Measurements from ENCODE around the gene ACR.
"Not testable (repeated sequence)": the region's sequence is repeated elsewhere in the genome, so short reads cannot be mapped to it uniquely, and the experiment has no call there.

GRCh38 chr22:50783033-50783879 lies 45.3 kb downstream of the ACR start, which contains the start of gene RABL2B:
- TF ChIP-seq EZH2phosphoT487 (IDR thresholded peaks at IDR 0.05; ENCODE audit: insufficient read depth, low read depth); EZH2 (IDR thresholded peaks at IDR 0.05; ENCODE audit: insufficient read depth, poor library complexity, severe bottlenecking): not testable (repeated sequence)
